ENCODE results near the gene SGTA. TPM values are rescaled to one million over a fixed set of nuclear protein-coding genes. Genes with fewer than 3 reads are reported as not detected.

Gene SGTA
- total RNA-seq (2014; rRNA removed; shearing (Covaris generic); ENCODE audit: low replicate concordance): 31.2 and 55.8 TPM in 2 replicates

- Histone ChIP-seq H3K9me3 (ENCODE audit: low read length) (no peaks in the 10 kb centered on the region), H3K4me1 (ENCODE audit: low read length) (peaks cover 68% of the 10 kb centered on the region), H3K79me2 (ENCODE audit: low read length) (peaks cover 78% of the 10 kb centered on the region), H3K27me3 (ENCODE audit: low read length) (no peaks in the 10 kb centered on the region), H4K20me1 (ENCODE audit: insufficient read depth, low read depth, low read length) (peaks cover 41% of the 10 kb centered on the region), H3K27ac (ENCODE audit: low read length) (peak within 1 kb of the TSS; percentile 43), H2AFZ (ENCODE audit: low read length) (peak within 1 kb of the TSS; percentile 19), H3K4me2 (ENCODE audit: low read depth, low read length, poor library complexity, severe bottlenecking) (peak within 1 kb of the TSS; percentile 85), H3K4me3 (ENCODE audit: low read length) (peak within 1 kb of the TSS; percentile 87), H3K9me2 (replicated peaks; ENCODE audit: insufficient read depth, low read length) (no peaks in the 10 kb centered on the region), H3K9ac (ENCODE audit: low read length) (peak within 1 kb of the TSS; percentile 90), H3K36me3 (ENCODE audit: insufficient read depth, low read length) (peaks cover 17% of the 10 kb centered on the region; the same call in 1 of the 2 replicates)
- peak; percentile 99 for DNase-seq
Observed at GRCh38 chr19:2782936-2783780, at the start of gene SGTA. SGTA (minus strand) TSS chr19:2783273; CDS start chr19:2769068, 14,205 bp downstream.

- Histone ChIP-seq H3K27me3 (ENCODE audit: low read length) (no peaks in the 10 kb centered on the region), H3K9me3 (ENCODE audit: low read length) (peaks cover 3% of the 10 kb centered on the region; the same call in 1 of the 2 replicates), H4K20me1 (ENCODE audit: insufficient read depth, low read depth, low read length) (no peaks in the 10 kb centered on the region), H3K79me2 (ENCODE audit: low read length) (no peaks in the 10 kb centered on the region), H2AFZ (ENCODE audit: low read length) (no peak overlapping the region), H3K27ac (ENCODE audit: low read length) (no peak overlapping the region), H3K4me3 (ENCODE audit: low read length) (no peak overlapping the region), H3K9ac (ENCODE audit: low read length) (no peak overlapping the region), H3K4me1 (ENCODE audit: low read length) (no peaks in the 10 kb centered on the region), H3K9me2 (replicated peaks; ENCODE audit: insufficient read depth, low read length) (no peaks in the 10 kb centered on the region), H3K4me2 (ENCODE audit: low read depth, low read length, poor library complexity, severe bottlenecking) (no peak overlapping the region), H3K36me3 (ENCODE audit: insufficient read depth, low read length) (no peaks in the 10 kb centered on the region; the same call in 1 of the 2 replicates)
- no peak for DNase-seq
Observed at GRCh38 chr19:2827840-2828489, 44.9 kb upstream of the SGTA start.

- H3K9ac ChIP-seq (ENCODE audit: low read length): no peak overlapping the region
- no peaks in the 10 kb centered on the region for H3K79me2 ChIP-seq (ENCODE audit: low read length)
- no peak for DNase-seq
- H3K4me3 ChIP-seq (ENCODE audit: low read length): no peak overlapping the region
- H3K4me1 ChIP-seq (ENCODE audit: low read length): no peaks in the 10 kb centered on the region
- no peak overlapping the region for H3K4me2 ChIP-seq (ENCODE audit: low read depth, low read length, poor library complexity, severe bottlenecking)
- no peaks in the 10 kb centered on the region; the same call in 1 of the 2 replicates for H3K36me3 ChIP-seq (ENCODE audit: insufficient read depth, low read length)
- H3K9me3 ChIP-seq (ENCODE audit: low read length): 0 out of 2 replicates have a peak, but pooled peaks cover 3% of the 10 kb centered on the region
- H2AFZ ChIP-seq (ENCODE audit: low read length): no peak overlapping the region
- H3K9me2 ChIP-seq (replicated peaks; ENCODE audit: insufficient read depth, low read length): no peaks in the 10 kb centered on the region
- H3K27me3 ChIP-seq (ENCODE audit: low read length): no peaks in the 10 kb centered on the region
- H4K20me1 ChIP-seq (ENCODE audit: insufficient read depth, low read depth, low read length): no peaks in the 10 kb centered on the region
- H3K27ac ChIP-seq (ENCODE audit: low read length): no peak overlapping the region
Observed at GRCh38 chr19:2827022-2827421, 43.9 kb upstream of the SGTA start.

GRCh38 chr19:2824129-2824528 lies 41.1 kb upstream of the SGTA start:
- Histone ChIP-seq H3K79me2 (ENCODE audit: low read length) (0 out of 2 replicates have a peak, but pooled peaks cover 3% of the 10 kb centered on the region), H3K27ac (ENCODE audit: low read length) (no peak overlapping the region), H3K27me3 (ENCODE audit: low read length) (no peaks in the 10 kb centered on the region), H3K4me3 (ENCODE audit: low read length) (no peak overlapping the region), H3K9ac (ENCODE audit: low read length) (no peak overlapping the region), H3K9me3 (ENCODE audit: low read length) (no peaks in the 10 kb centered on the region), H2AFZ (ENCODE audit: low read length) (no peak overlapping the region), H3K36me3 (ENCODE audit: insufficient read depth, low read length) (no peaks in the 10 kb centered on the region; the same call in 1 of the 2 replicates), H3K9me2 (replicated peaks; ENCODE audit: insufficient read depth, low read length) (no peaks in the 10 kb centered on the region), H4K20me1 (ENCODE audit: insufficient read depth, low read depth, low read length) (no peaks in the 10 kb centered on the region), H3K4me1 (ENCODE audit: low read length) (peaks cover 4% of the 10 kb centered on the region), H3K4me2 (ENCODE audit: low read depth, low read length, poor library complexity, severe bottlenecking) (no peak overlapping the region)
- DNase-seq: no peak

- no peaks in the 10 kb centered on the region for H4K20me1 ChIP-seq (ENCODE audit: insufficient read depth, low read depth, low read length)
- no peak overlapping the region for H3K27ac ChIP-seq (ENCODE audit: low read length)
- H3K9me3 ChIP-seq (ENCODE audit: low read length): no peaks in the 10 kb centered on the region
- no peaks in the 10 kb centered on the region for H3K9me2 ChIP-seq (replicated peaks; ENCODE audit: insufficient read depth, low read length)
- H3K9ac ChIP-seq (ENCODE audit: low read length): no peak overlapping the region
- no peak overlapping the region for H3K4me3 ChIP-seq (ENCODE audit: low read length)
- no peak overlapping the region for H2AFZ ChIP-seq (ENCODE audit: low read length)
- peaks cover 4% of the 10 kb centered on the region for H3K4me1 ChIP-seq (ENCODE audit: low read length)
- 0 out of 2 replicates have a peak, but pooled peaks cover 3% of the 10 kb centered on the region for H3K79me2 ChIP-seq (ENCODE audit: low read length)
- H3K4me2 ChIP-seq (ENCODE audit: low read depth, low read length, poor library complexity, severe bottlenecking): no peak overlapping the region
- DNase-seq: no peak
- H3K36me3 ChIP-seq (ENCODE audit: insufficient read depth, low read length): no peaks in the 10 kb centered on the region; the same call in 1 of the 2 replicates
- no peaks in the 10 kb centered on the region for H3K27me3 ChIP-seq (ENCODE audit: low read length)
Observed at GRCh38 chr19:2823646-2824045, 40.6 kb upstream of the SGTA start.

- Histone ChIP-seq H3K9me3 (ENCODE audit: low read length) (no peaks in the 10 kb centered on the region), H3K27ac (ENCODE audit: low read length) (no peak overlapping the region), H3K4me1 (ENCODE audit: low read length) (peaks cover 4% of the 10 kb centered on the region), H3K4me2 (ENCODE audit: low read depth, low read length, poor library complexity, severe bottlenecking) (no peak overlapping the region), H4K20me1 (ENCODE audit: insufficient read depth, low read depth, low read length) (no peaks in the 10 kb centered on the region), H3K9me2 (replicated peaks; ENCODE audit: insufficient read depth, low read length) (no peaks in the 10 kb centered on the region), H2AFZ (ENCODE audit: low read length) (no peak overlapping the region), H3K4me3 (ENCODE audit: low read length) (no peak overlapping the region), H3K9ac (ENCODE audit: low read length) (no peak overlapping the region), H3K79me2 (ENCODE audit: low read length) (0 out of 2 replicates have a peak, but pooled peaks cover 3% of the 10 kb centered on the region), H3K36me3 (ENCODE audit: insufficient read depth, low read length) (no peaks in the 10 kb centered on the region; the same call in 1 of the 2 replicates), H3K27me3 (ENCODE audit: low read length) (no peaks in the 10 kb centered on the region)
- DNase-seq: no peak
Observed at GRCh38 chr19:2822846-2823245, 39.8 kb upstream of the SGTA start.

GRCh38 chr19:2820112-2820702 lies 37.1 kb upstream of the SGTA start:
- H3K9me3 ChIP-seq (ENCODE audit: low read length): no peaks in the 10 kb centered on the region
- DNase-seq: peak; percentile 49
- H3K27me3 ChIP-seq (ENCODE audit: low read length): no peaks in the 10 kb centered on the region
- H3K79me2 ChIP-seq (ENCODE audit: low read length): 0 out of 2 replicates have a peak, but pooled peaks cover 3% of the 10 kb centered on the region
- H4K20me1 ChIP-seq (ENCODE audit: insufficient read depth, low read depth, low read length): no peaks in the 10 kb centered on the region
- H3K4me3 ChIP-seq (ENCODE audit: low read length): peak overlapping the region; percentile 84
- H3K27ac ChIP-seq (ENCODE audit: low read length): no peak overlapping the region
- peak overlapping the region; percentile 26; the same call in 1 of the 2 replicates for H2AFZ ChIP-seq (ENCODE audit: low read length)
- no peaks in the 10 kb centered on the region for H3K36me3 ChIP-seq (ENCODE audit: insufficient read depth, low read length)
- H3K4me2 ChIP-seq (ENCODE audit: low read depth, low read length, poor library complexity, severe bottlenecking): peak overlapping the region; percentile 80
- H3K9me2 ChIP-seq (replicated peaks; ENCODE audit: insufficient read depth, low read length): no peaks in the 10 kb centered on the region
- peaks cover 4% of the 10 kb centered on the region for H3K4me1 ChIP-seq (ENCODE audit: low read length)
- H3K9ac ChIP-seq (ENCODE audit: low read length): peak overlapping the region; percentile 76
